ENCODE measurements around the gene PPIE. TPM values are rescaled to one million over a fixed set of nuclear protein-coding genes. Genes with fewer than 3 reads are reported as not detected.

The PPIE gene
- total RNA-seq, 1 experiment from 2014 or later, result 42.5 TPM

DNA sequence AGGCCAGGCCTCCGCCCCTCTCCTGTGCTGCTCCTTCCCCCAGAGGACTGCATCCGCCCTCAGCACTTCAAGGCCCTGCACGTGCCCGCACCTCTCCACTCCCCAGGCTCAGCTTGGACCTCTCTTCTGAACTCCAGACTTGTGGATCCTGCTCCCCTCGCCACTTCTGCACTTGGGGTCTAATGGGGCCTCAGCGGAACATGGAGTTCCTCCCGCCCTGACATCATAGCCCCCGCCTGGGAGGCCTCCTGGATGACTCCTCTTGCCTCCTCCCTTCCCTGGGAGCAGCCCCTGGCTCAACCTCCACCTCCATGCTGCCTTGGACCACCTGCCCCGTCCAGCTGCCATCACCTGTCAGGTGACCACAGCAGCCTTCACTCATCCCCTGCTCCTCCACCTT, 22.3 kb downstream of the PPIE start:
- Mint-ChIP-seq H3K36me3 (peaks cover 25% of the 10 kb centered on the region), H3K4me3 (no peak overlapping the region), H3K9me3 (peaks cover 7% of the 10 kb centered on the region; the same call in 1 of the 2 replicates), H3K27ac (no peak overlapping the region), H3K4me1 (no peaks in the 10 kb centered on the region), H3K27me3 (ENCODE audit: low read depth) (peaks cover 2% of the 10 kb centered on the region; the same call in 1 of the 2 replicates)
- ATAC-seq, result no peak
- ChIA-PET POLR2A (no interaction called here), CTCF (no interaction called here)
- no peak for TF ChIP-seq SOX15 (CRISPR knock-in tag; IDR thresholded peaks at IDR 0.05)
- TF ChIP-seq, protein P1, sequence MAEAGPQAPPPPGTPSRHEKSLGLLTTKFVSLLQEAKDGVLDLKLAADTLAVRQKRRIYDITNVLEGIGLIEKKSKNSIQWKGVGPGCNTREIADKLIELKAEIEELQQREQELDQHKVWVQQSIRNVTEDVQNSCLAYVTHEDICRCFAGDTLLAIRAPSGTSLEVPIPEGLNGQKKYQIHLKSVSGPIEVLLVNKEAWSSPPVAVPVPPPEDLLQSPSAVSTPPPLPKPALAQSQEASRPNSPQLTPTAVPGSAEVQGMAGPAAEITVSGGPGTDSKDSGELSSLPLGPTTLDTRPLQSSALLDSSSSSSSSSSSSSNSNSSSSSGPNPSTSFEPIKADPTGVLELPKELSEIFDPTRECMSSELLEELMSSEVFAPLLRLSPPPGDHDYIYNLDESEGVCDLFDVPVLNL (CRISPR knock-in tag; IDR thresholded peaks at IDR 0.05; ENCODE audit: borderline replicate concordance, low read depth), result no peak
- no peak for TF ChIP-seq KAT7 (CRISPR knock-in tag; IDR thresholded peaks at IDR 0.05; ENCODE audit: borderline replicate concordance)
- TF ChIP-seq IRF2 (CRISPR knock-in tag; IDR thresholded peaks at IDR 0.05; ENCODE audit: borderline replicate concordance, low read depth), result no peak
- TF ChIP-seq, protein P2, sequence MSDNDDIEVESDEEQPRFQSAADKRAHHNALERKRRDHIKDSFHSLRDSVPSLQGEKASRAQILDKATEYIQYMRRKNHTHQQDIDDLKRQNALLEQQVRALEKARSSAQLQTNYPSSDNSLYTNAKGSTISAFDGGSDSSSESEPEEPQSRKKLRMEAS (CRISPR knock-in tag; IDR thresholded peaks at IDR 0.05), result no peak
- TF ChIP-seq ZNF138 (CRISPR knock-in tag; conservative IDR thresholded peaks at IDR 0.05), result no peak
- TF ChIP-seq ESRRA (CRISPR knock-in tag; IDR thresholded peaks at IDR 0.05; ENCODE audit: borderline replicate concordance), result no peak
- no peak for TF ChIP-seq PRRX2 (CRISPR knock-in tag; IDR thresholded peaks at IDR 0.05)
- TF ChIP-seq FOXK1 (CRISPR knock-in tag; IDR thresholded peaks at IDR 0.05), result no peak
- no peak for TF ChIP-seq ZMAT4 (CRISPR knock-in tag; IDR thresholded peaks at IDR 0.05)
- TF ChIP-seq EMX1 (CRISPR knock-in tag; IDR thresholded peaks at IDR 0.05), result no peak
- no peak for TF ChIP-seq ATF3 (CRISPR knock-in tag; conservative IDR thresholded peaks at IDR 0.05)
- no peak for TF ChIP-seq ZNF512 (CRISPR knock-in tag; IDR thresholded peaks at IDR 0.05; ENCODE audit: borderline replicate concordance)
- TF ChIP-seq, protein P3, sequence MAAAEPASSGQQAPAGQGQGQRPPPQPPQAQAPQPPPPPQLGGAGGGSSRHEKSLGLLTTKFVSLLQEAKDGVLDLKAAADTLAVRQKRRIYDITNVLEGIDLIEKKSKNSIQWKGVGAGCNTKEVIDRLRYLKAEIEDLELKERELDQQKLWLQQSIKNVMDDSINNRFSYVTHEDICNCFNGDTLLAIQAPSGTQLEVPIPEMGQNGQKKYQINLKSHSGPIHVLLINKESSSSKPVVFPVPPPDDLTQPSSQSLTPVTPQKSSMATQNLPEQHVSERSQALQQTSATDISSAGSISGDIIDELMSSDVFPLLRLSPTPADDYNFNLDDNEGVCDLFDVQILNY (CRISPR knock-in tag; IDR thresholded peaks at IDR 0.05), result no peak
- TF ChIP-seq TEAD1 (CRISPR knock-in tag; IDR thresholded peaks at IDR 0.05), result no peak
- TF ChIP-seq, protein P4, sequence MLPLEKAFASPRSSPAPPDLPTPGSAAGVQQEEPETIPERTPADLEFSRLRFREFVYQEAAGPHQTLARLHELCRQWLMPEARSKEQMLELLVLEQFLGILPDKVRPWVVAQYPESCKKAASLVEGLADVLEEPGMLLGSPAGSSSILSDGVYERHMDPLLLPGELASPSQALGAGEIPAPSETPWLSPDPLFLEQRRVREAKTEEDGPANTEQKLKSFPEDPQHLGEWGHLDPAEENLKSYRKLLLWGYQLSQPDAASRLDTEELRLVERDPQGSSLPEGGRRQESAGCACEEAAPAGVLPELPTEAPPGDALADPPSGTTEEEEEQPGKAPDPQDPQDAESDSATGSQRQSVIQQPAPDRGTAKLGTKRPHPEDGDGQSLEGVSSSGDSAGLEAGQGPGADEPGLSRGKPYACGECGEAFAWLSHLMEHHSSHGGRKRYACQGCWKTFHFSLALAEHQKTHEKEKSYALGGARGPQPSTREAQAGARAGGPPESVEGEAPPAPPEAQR (CRISPR knock-in tag; IDR thresholded peaks at IDR 0.05), result no peak
- no peak for TF ChIP-seq USF2 (CRISPR knock-in tag; IDR thresholded peaks at IDR 0.05)
- DNase-seq (ENCODE audit: low spot score), result no peak

DNA sequence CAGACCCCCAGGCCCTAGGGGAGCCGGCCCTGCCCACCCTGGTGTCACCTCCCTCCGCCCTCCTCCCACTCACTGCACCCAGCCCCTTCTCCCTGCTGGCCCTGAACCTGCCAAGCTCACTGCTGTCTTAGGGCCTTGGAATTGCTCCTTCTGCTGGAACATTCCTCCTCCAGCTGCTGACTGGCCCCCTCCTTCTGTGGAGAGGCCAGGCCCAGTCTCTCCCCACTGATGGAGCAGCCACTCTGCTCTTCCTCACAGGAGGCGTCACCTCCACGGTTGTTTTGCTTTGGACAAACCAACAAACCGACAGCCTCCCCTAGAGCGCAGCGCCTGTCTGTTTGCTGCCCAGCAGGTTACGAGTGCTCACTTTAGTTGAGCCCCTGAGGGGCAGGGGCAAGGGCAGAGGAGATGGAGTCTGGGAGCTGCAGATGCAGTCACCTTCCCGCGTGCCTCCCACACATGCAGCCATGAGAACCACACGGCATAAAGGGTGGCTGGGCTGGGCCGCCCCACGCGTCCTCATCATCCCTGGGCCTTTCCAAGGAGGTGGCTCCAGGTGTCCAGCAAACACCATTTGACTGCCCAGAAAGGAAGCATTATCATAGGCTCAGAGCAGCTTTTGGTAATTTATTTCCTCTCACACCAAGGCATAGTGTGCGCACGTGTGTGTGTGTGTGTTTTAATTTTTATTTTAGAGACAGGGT, 23.0 kb downstream of the PPIE start:
- DNase-seq (ENCODE audit: low spot score), result no peak
- no peak for TF ChIP-seq HMGA2 (CRISPR knock-in tag; IDR thresholded peaks at IDR 0.05)
- no peak for TF ChIP-seq ZNF416 (CRISPR knock-in tag; IDR thresholded peaks at IDR 0.05)
- TF ChIP-seq ZNF317 (CRISPR knock-in tag; IDR thresholded peaks at IDR 0.05; ENCODE audit: borderline replicate concordance, low read depth), result no peak
- TF ChIP-seq, protein P5, sequence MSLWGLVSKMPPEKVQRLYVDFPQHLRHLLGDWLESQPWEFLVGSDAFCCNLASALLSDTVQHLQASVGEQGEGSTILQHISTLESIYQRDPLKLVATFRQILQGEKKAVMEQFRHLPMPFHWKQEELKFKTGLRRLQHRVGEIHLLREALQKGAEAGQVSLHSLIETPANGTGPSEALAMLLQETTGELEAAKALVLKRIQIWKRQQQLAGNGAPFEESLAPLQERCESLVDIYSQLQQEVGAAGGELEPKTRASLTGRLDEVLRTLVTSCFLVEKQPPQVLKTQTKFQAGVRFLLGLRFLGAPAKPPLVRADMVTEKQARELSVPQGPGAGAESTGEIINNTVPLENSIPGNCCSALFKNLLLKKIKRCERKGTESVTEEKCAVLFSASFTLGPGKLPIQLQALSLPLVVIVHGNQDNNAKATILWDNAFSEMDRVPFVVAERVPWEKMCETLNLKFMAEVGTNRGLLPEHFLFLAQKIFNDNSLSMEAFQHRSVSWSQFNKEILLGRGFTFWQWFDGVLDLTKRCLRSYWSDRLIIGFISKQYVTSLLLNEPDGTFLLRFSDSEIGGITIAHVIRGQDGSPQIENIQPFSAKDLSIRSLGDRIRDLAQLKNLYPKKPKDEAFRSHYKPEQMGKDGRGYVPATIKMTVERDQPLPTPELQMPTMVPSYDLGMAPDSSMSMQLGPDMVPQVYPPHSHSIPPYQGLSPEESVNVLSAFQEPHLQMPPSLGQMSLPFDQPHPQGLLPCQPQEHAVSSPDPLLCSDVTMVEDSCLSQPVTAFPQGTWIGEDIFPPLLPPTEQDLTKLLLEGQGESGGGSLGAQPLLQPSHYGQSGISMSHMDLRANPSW (CRISPR knock-in tag; conservative IDR thresholded peaks at IDR 0.05; ENCODE audit: low read depth), result no peak
- no peak for TF ChIP-seq SP1 (CRISPR knock-in tag; conservative IDR thresholded peaks at IDR 0.05)
- TF ChIP-seq, protein P6, sequence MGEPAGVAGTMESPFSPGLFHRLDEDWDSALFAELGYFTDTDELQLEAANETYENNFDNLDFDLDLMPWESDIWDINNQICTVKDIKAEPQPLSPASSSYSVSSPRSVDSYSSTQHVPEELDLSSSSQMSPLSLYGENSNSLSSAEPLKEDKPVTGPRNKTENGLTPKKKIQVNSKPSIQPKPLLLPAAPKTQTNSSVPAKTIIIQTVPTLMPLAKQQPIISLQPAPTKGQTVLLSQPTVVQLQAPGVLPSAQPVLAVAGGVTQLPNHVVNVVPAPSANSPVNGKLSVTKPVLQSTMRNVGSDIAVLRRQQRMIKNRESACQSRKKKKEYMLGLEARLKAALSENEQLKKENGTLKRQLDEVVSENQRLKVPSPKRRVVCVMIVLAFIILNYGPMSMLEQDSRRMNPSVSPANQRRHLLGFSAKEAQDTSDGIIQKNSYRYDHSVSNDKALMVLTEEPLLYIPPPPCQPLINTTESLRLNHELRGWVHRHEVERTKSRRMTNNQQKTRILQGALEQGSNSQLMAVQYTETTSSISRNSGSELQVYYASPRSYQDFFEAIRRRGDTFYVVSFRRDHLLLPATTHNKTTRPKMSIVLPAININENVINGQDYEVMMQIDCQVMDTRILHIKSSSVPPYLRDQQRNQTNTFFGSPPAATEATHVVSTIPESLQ (CRISPR knock-in tag; IDR thresholded peaks at IDR 0.05), result no peak

More for the DNA sequence above, 23.0 kb downstream of the PPIE start:
- no peak overlapping the region for H3K4me3 Mint-ChIP-seq
- CTCF ChIA-PET, result no interaction called here
- peaks cover 23% of the 10 kb centered on the region for H3K36me3 Mint-ChIP-seq
- H3K27me3 Mint-ChIP-seq (ENCODE audit: low read depth), result peaks cover 2% of the 10 kb centered on the region; the same call in 1 of the 2 replicates
- no peak overlapping the region for H3K27ac Mint-ChIP-seq
- H3K4me1 Mint-ChIP-seq, result no peaks in the 10 kb centered on the region
- peaks cover 7% of the 10 kb centered on the region; the same call in 1 of the 2 replicates for H3K9me3 Mint-ChIP-seq
- POLR2A ChIA-PET, result no interaction called here
- no peak for ATAC-seq
